BE2C (cell line): ENCODE results near the gene POLR3H. TPM values are rescaled to one million over a fixed set of nuclear protein-coding genes. Genes with fewer than 3 reads are reported as not detected.
"Not testable (repeated sequence)": the region's sequence is repeated elsewhere in the genome, so short reads cannot be mapped to it uniquely, and the experiment has no call there.

Experiments
- DNase-seq: peaks from one replicate; pipeline ENCODE4 v3.0.0-alpha.2; 2020
- H3K27me3 ChIP-seq: fragments of 250-450 bp; sonication (Bioruptor Pico); 2 replicates; pipeline ENCODE4 v1.5.1; 2020; ENCODE audit warnings: mild to moderate bottlenecking
- H3K36me3 ChIP-seq: fragments of 250-450 bp; sonication (Bioruptor Pico); 2 replicates; pipeline ENCODE4 v1.5.1; 2020; ENCODE audit warnings: mild to moderate bottlenecking
- H3K4me1 ChIP-seq: fragments of 250-450 bp; sonication (Bioruptor Pico); 2 replicates; pipeline ENCODE4 v1.5.1; 2020
- H3K4me3 ChIP-seq: 2 replicates; pipeline ENCODE4 v1.5.1; 2011; ENCODE audit warnings: low read depth, low read length
- H3K9me3 ChIP-seq: fragments of 250-450 bp; sonication (Bioruptor Pico); 2 replicates; pipeline ENCODE4 v1.5.1; 2020
- CTCF ChIP-seq: IDR thresholded peaks from 2 replicates; pipeline ENCODE4 v1.5.1; 2012; ENCODE audit warnings: mild to moderate bottlenecking, low read depth, low read length
- polyA plus RNA-seq: library from polyadenylated mRNA; unstranded; fragments of >200 nt; gene quantifications from one replicate; pipeline ENCODE4 v1.2.1, GENCODE V29; 2012; ENCODE audit warnings: low read depth, missing spikeins; ENCODE audit not compliant: insufficient read length, insufficient read depth

POLR3H gene
- 135 TPM for polyA plus RNA-seq

- peaks cover 32% of the 10 kb centered on the region for H3K36me3 ChIP-seq
- TF ChIP-seq CTCF = peak; percentile 73
- H3K9me3 ChIP-seq = no peaks in the 10 kb centered on the region
- H3K4me1 ChIP-seq = peaks cover 3% of the 10 kb centered on the region; the same call in 1 of the 2 replicates
- peak within 1 kb of the TSS; percentile 93 for H3K4me3 ChIP-seq
- DNase-seq = peak; percentile 100
- no peaks in the 10 kb centered on the region for H3K27me3 ChIP-seq
Observed at GRCh38 chr22:41543854-41544670, at the start of gene POLR3H. Gene POLR3H, minus strand, starts transcription at chr22:41544470. Its CDS starts 369 bp downstream, at chr22:41544101.

- H3K27me3 ChIP-seq = not testable (repeated sequence)
Observed at GRCh38 chr22:41593336-41593960, 49.2 kb upstream of the POLR3H start.

GRCh38 chr22:41589391-41590241, 45.3 kb upstream of the POLR3H start, which contains the start of gene PMM1:
Gene PMM1, minus strand, starts transcription at chr22:41589840. Its CDS starts 35 bp downstream, at chr22:41589805.
- peak; percentile 100 for DNase-seq
- Histone ChIP-seq H3K4me3 (peak within 1 kb of the TSS; percentile 89), H3K9me3 (no peaks in the 10 kb centered on the region), H3K4me1 (no peaks in the 10 kb centered on the region; the same call in 1 of the 2 replicates), H3K36me3 (no peaks in the 10 kb centered on the region), H3K27me3 (no peaks in the 10 kb centered on the region)
- TF ChIP-seq CTCF = no peak

More at GRCh38 chr22:41593336-41593960, 49.2 kb upstream of the POLR3H start:
- H3K36me3 ChIP-seq, H3K9me3 ChIP-seq, H3K4me3 ChIP-seq, DNase-seq: not testable (repeated sequence)
- H3K4me1 ChIP-seq = peaks cover 15% of the 10 kb centered on the region

- H3K27me3 ChIP-seq = no peaks in the 10 kb centered on the region
- H3K36me3 ChIP-seq = 0 out of 2 replicates have a peak, but pooled peaks cover 3% of the 10 kb centered on the region
- H3K4me1 ChIP-seq = no peaks in the 10 kb centered on the region; the same call in 1 of the 2 replicates
- no peak for DNase-seq
- TF ChIP-seq CTCF = no peak
- no peaks in the 10 kb centered on the region for H3K9me3 ChIP-seq
- no peak overlapping the region for H3K4me3 ChIP-seq
Observed at GRCh38 chr22:41587347-41587723, 43.1 kb upstream of the POLR3H start.

- no peak overlapping the region for H3K4me3 ChIP-seq
- H3K36me3 ChIP-seq = 0 out of 2 replicates have a peak, but pooled peaks cover 3% of the 10 kb centered on the region
- no peak for DNase-seq
- TF ChIP-seq CTCF = no peak
- no peaks in the 10 kb centered on the region for H3K9me3 ChIP-seq
- H3K4me1 ChIP-seq = no peaks in the 10 kb centered on the region; the same call in 1 of the 2 replicates
- H3K27me3 ChIP-seq = no peaks in the 10 kb centered on the region
Observed at GRCh38 chr22:41585898-41586297, 41.6 kb upstream of the POLR3H start.

- TF ChIP-seq CTCF = no peak
- DNase-seq = no peak
- Histone ChIP-seq H3K9me3 (no peaks in the 10 kb centered on the region), H3K4me1 (no peaks in the 10 kb centered on the region; the same call in 1 of the 2 replicates), H3K36me3 (0 out of 2 replicates have a peak, but pooled peaks cover 3% of the 10 kb centered on the region), H3K27me3 (no peaks in the 10 kb centered on the region), H3K4me3 (no peak overlapping the region)
Observed at GRCh38 chr22:41584881-41585280, 40.6 kb upstream of the POLR3H start.
